ENCODE results near the gene KRT1.

Gene KRT1

GRCh38 chr12:52698651-52699340 is 18.6 kb upstream of the KRT1 start:
- DNase-seq (ENCODE audit: low read depth) = no peak

GRCh38 chr12:52697058-52697582 is 16.9 kb upstream of the KRT1 start:
- DNase-seq (ENCODE audit: low read depth) = no peak

- no peak for DNase-seq (ENCODE audit: low read depth)
These were observed 16.4 kb upstream of the KRT1 start for GRCh38 chr12:52696588-52696987.

- DNase-seq (ENCODE audit: low read depth) = no peak
These were observed 14.8 kb upstream of the KRT1 start for GRCh38 chr12:52695039-52695438.

- DNase-seq (ENCODE audit: low read depth) = no peak
These were observed 13.9 kb upstream of the KRT1 start for GRCh38 chr12:52694151-52694550.

- DNase-seq (ENCODE audit: low read depth) = no peak
These were observed 13.1 kb upstream of the KRT1 start for GRCh38 chr12:52693261-52693660.

GRCh38 chr12:52692254-52692653 is 12.0 kb upstream of the KRT1 start:
- DNase-seq (ENCODE audit: low read depth) = no peak

- no peak for DNase-seq (ENCODE audit: low read depth)
These were observed 11.6 kb upstream of the KRT1 start for GRCh38 chr12:52691841-52692150.

GRCh38 chr12:52691076-52691840 is 11.1 kb upstream of the KRT1 start:
- peak; percentile 32 for DNase-seq (ENCODE audit: low read depth)

GRCh38 chr12:52690351-52691075 is 10.3 kb upstream of the KRT1 start:
- no peak for DNase-seq (ENCODE audit: low read depth)

- no peak for DNase-seq (ENCODE audit: low read depth)
These were observed 9.7 kb upstream of the KRT1 start for GRCh38 chr12:52689936-52690335.

GRCh38 chr12:52689239-52689638 is 9.0 kb upstream of the KRT1 start:
- no peak for DNase-seq (ENCODE audit: low read depth)

GRCh38 chr12:52688481-52688880 is 8.3 kb upstream of the KRT1 start:
- DNase-seq (ENCODE audit: low read depth) = no peak

- no peak for DNase-seq (ENCODE audit: low read depth)
These were observed 7.5 kb upstream of the KRT1 start for GRCh38 chr12:52687497-52688385.

GRCh38 chr12:52686756-52687487 is 6.7 kb upstream of the KRT1 start:
- DNase-seq (ENCODE audit: low read depth) = no peak

GRCh38 chr12:52686063-52686462 is 5.9 kb upstream of the KRT1 start:
- DNase-seq (ENCODE audit: low read depth) = no peak

GRCh38 chr12:52685406-52685890 is 5.2 kb upstream of the KRT1 start:
- no peak for DNase-seq (ENCODE audit: low read depth)

- no peak for DNase-seq (ENCODE audit: low read depth)
These were observed 4.2 kb upstream of the KRT1 start for GRCh38 chr12:52684431-52684830.

- no peak for DNase-seq (ENCODE audit: low read depth)
These were observed 3.5 kb upstream of the KRT1 start for GRCh38 chr12:52683575-52684300.

- no peak for DNase-seq (ENCODE audit: low read depth)
These were observed 2.8 kb upstream of the KRT1 start for GRCh38 chr12:52682938-52683574.
